Endothelial cell of umbilical vein (primary cell): ENCODE results near the gene CCSER1.

Experiments used
- CTCF ChIP-seq, 2 donors: IDR thresholded peaks; 1 replicate in 1 of 2; 2 replicates in 1 of 2; pipeline ENCODE4 v1.5.1; 2011; ENCODE audit warnings: low read length in 2 of 2, mild to moderate bottlenecking in 2 of 2, moderate library complexity in 2 of 2, control low read depth in 1 of 2, inconsistent platforms in 1 of 2, low read depth in 1 of 2; ENCODE audit not compliant: insufficient read depth in 1 of 2; ENCODE audit errors: extremely low read depth in 1 of 2
- FOS ChIP-seq: IDR thresholded peaks from 2 replicates; pipeline ENCODE4 v1.6.1; 2011; ENCODE audit warnings: mild to moderate bottlenecking, low read length, moderate library complexity, borderline replicate concordance; ENCODE audit not compliant: insufficient read depth
- MAX ChIP-seq: IDR thresholded peaks from 2 replicates; pipeline ENCODE4 v1.6.1; 2011; ENCODE audit not compliant: insufficient read depth, insufficient read length
- POLR2A ChIP-seq: IDR thresholded peaks from 2 replicates; pipeline ENCODE4 v1.6.1; 2012; ENCODE audit warnings: low read depth, mild to moderate bottlenecking, control low read depth, low read length

GRCh38 chr4:91032725-91033445 is 905.7 kb downstream of the CCSER1 start:
- TF ChIP-seq POLR2A (no peak), CTCF (IDR thresholded peaks at IDR 0.05; ENCODE audit: extremely low read depth in 1 of 2, insufficient read depth in 1 of 2, low read depth in 1 of 2, low read length in 2 of 2) (no peak), FOS (no peak), MAX (no peak)
